Midbrain (tissue), 1 donor: ENCODE results near the gene APAF1.
A peak's percentile ranks its signal among the peaks of the same experiment; 100 is the strongest.
"Not testable (repeated sequence)": the region's sequence is repeated elsewhere in the genome, so short reads cannot be mapped to it uniquely, and the experiment has no call there.

ENCODE experiments used
- DNase-seq: peaks from one replicate; lab custom pipeline; 2025; lab: John Stamatoyannopoulos, UW

APAF1 gene, protein sequence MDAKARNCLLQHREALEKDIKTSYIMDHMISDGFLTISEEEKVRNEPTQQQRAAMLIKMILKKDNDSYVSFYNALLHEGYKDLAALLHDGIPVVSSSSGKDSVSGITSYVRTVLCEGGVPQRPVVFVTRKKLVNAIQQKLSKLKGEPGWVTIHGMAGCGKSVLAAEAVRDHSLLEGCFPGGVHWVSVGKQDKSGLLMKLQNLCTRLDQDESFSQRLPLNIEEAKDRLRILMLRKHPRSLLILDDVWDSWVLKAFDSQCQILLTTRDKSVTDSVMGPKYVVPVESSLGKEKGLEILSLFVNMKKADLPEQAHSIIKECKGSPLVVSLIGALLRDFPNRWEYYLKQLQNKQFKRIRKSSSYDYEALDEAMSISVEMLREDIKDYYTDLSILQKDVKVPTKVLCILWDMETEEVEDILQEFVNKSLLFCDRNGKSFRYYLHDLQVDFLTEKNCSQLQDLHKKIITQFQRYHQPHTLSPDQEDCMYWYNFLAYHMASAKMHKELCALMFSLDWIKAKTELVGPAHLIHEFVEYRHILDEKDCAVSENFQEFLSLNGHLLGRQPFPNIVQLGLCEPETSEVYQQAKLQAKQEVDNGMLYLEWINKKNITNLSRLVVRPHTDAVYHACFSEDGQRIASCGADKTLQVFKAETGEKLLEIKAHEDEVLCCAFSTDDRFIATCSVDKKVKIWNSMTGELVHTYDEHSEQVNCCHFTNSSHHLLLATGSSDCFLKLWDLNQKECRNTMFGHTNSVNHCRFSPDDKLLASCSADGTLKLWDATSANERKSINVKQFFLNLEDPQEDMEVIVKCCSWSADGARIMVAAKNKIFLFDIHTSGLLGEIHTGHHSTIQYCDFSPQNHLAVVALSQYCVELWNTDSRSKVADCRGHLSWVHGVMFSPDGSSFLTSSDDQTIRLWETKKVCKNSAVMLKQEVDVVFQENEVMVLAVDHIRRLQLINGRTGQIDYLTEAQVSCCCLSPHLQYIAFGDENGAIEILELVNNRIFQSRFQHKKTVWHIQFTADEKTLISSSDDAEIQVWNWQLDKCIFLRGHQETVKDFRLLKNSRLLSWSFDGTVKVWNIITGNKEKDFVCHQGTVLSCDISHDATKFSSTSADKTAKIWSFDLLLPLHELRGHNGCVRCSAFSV (N-terminal part only)

GRCh38 chr12:98644712-98645571 lies at the start of gene APAF1, which contains the start of gene IKBIP:
Gene APAF1 (plus strand): TSS chr12:98645290. CDS start chr12:98648360, 3,070 bp downstream.
Gene IKBIP (minus strand): TSS chr12:98644788. CDS start chr12:98644701, 87 bp downstream.
- DNase-seq, result peak; percentile 95

DNA sequence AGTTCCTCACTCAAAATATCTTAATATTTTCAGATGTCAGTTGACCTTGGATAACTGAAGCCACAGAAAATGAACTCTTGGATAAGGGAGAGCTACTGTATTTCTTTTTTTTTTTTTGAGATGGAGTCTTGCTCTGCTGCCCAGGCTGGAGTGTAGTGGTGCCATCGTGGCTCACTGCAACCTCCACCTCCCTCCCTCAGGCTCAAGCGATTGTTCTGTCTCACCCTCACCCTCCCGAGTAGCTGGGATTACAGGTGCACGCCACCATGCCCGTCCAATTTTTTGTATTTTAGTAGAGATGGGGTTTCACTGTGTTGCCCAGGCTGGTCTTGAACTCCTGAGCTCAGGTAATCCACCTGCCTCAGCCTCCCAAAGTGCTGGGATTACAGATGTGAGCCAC lies 47.8 kb upstream of the APAF1 start:
- not testable (repeated sequence) for DNase-seq

GRCh38 chr12:98601924-98602323 lies 43.2 kb upstream of the APAF1 start:
- DNase-seq, result no peak

GRCh38 chr12:98606359-98606988 lies 38.6 kb upstream of the APAF1 start:
- no peak for DNase-seq

DNA sequence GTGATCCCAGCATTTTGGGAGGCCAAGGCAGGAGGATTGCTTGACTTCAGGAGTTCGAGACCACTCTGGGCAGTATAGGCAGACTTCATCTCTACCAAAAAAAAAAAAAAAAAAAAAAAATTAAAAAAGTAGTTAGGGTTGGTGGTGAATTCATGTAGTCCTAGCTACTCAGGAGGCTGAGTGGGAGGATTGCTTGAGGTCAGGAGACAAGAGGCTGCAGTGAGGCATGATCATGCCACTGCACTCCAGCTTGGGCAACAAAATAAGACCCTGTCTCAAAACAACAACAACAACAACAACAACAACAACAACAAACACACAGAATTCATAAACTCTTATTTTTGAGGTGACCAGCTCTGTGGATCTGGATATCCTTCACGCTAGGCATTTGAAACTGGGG lies 34.5 kb upstream of the APAF1 start:
- no peak for DNase-seq

- DNase-seq, result no peak
Measured at GRCh38 chr12:98612696-98613334, 32.3 kb upstream of the APAF1 start.

DNA sequence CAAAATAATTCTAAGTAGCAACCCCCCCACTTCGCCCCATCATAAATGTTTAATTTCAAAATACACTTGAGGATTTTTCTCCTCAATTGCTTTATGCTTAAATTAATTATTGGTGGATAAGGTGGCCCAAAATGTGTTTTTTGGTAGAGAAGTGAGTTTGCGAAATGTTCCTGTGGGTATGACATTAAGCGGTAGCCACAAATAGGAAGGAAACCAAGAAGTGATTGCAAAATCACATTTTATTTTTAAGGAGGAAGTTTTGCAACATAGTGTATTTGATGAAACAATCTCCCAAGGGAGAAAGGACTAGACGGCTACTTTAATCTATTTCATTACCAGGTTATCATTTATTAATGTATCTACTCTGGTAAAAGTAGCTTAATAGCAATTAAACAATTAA lies 26.1 kb upstream of the APAF1 start:
- peak; percentile 5 for DNase-seq

- DNase-seq, result no peak
Measured at GRCh38 chr12:98635657-98636323, 9.3 kb upstream of the APAF1 start.

DNA sequence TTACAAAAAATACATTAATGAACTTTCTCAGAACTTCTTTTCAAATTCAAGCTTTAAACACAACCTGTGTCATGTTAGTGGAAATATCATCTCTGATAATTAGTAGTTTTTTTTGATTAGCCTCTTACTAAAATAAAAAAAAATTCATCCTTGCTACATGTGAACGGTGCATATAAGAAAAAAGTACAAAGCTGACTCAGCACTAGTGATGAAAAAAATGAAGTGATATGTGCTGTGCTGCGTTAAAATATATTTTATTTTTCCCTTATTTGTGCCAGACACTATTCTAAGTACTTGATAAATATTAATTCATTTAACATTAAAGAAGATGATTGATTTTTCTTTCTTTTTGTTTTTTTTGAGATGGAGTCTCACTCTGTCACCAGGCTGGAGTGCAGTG lies 8.0 kb upstream of the APAF1 start:
- DNase-seq, result no peak

- no peak for DNase-seq
Measured at GRCh38 chr12:98638009-98638408, 7.1 kb upstream of the APAF1 start.

GRCh38 chr12:98639491-98639890 lies 5.6 kb upstream of the APAF1 start:
- DNase-seq, result no peak

DNA sequence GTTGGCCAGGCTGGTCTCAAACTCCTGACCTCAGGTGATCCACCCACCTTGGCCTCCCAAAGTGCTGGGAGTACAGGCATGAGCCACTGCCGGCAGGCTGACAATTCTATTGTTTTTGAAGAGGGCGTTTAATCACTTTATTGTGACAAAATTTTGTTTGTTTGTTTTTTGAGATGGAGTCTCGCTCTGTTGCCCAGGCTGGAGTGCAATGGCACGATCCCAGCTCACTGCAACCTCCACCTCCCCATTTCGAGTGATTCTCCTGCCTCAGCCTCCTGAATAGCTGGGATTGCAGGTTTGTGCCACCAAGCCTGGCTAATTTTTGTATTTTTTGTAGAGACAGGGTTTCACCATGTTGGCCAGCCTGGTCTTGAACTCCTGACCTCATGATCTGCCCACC lies 2.3 kb upstream of the APAF1 start:
- DNase-seq, result not testable (repeated sequence)

DNA sequence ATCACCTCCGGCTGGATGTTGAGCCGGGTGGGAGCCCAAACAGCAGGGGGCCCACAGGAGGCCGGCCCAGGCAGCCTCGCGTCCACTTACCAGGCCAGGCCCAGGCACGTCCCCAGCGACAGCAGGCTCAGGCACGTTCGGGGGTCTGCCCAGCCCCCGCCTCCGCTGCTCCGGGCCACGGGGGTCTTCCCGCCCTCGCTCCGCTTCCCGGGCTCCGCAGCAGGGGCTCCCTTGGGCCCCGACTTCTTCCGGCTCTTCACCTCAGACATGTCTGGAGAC lies 718 bp upstream of the APAF1 start:
- no peak for DNase-seq

- no peak for DNase-seq
Measured at GRCh38 chr12:98645572-98646067, 530 bp downstream of the APAF1 start.

DNA sequence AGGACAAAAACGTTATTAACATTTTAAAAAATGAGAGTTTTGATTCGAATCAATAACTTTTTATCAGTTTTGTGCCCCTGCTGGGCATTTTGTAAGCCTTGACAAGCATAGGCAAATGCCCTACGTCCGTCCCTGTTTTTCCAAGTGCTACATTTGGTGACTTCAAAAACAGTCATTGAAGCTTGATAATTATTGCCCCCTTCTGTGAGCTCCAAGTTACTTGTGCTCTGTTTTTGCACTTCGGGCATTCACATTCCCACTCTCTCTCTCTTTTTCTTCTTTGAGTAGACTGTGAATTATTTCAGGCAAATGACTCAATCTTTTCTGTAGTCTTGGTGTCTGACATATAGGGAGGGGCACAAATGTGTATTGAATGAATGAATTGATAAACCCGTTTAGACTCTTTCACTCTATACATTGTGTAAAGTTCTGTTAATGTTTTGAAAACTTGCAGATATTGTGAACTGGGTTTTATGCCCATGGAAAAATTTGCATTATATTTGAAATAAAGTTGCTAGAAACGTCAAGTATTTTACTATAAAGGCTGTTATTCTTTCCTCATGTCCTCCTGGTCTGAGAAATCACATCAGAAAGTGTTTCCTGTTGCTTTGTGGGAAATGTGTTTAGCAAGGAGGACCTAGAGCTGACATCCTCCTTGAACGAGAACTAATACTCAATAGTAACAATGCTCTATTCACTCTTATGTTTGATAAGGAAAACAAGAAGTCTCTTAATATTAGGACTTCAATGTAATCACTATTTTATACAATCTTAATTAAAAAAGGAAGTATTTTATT lies 1.4 kb downstream of the APAF1 start:
- no peak for DNase-seq

DNA sequence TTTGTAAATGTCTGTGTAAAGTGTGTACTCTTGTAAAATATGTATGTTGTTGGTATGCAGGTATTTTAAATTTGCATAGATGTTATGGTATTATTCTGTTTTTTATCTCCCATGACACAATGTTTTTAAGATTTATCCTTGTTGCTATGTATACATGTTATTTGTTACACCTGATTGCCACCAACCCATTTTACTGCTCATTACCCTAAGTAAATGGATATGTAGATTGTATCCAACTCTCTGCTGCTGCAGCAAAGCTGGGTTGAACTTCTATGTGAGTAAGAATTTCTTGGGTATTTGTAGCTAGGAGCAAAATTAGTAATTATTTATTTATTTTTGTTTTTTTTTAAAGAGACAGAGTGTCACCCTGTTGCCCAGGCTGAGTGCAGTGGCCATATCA lies 6.2 kb downstream of the APAF1 start:
- no peak for DNase-seq

DNA sequence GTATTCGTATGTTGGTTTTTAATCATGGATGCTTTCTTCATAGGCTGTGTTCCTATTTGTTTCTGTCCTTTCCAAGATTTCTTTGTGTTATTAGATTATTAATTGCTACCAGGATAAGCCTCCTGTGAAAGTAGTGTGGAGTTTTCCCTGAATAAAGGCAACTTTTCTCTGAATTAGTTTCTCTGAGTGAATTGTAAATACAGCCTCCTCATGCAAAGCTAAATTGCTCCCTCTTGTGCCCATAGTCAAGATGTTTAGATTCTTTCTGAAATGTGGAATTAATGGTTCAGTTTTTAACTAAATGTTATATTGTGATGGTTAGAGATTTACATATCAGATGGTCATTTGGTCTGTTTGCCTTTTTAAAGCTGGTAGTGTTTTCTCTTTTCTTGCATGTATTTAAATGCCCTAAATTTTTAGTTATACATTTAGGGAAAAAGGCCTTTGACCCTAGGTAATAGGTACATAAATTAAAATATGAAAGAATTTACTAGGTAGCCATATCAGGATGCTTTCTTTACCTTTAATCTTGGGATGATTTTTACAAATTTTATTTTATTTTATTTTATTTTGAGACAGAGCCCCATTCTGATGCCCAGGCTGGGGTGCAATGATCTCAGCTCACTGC lies 8.9 kb downstream of the APAF1 start:
- DNase-seq, result peak; percentile 24

DNA sequence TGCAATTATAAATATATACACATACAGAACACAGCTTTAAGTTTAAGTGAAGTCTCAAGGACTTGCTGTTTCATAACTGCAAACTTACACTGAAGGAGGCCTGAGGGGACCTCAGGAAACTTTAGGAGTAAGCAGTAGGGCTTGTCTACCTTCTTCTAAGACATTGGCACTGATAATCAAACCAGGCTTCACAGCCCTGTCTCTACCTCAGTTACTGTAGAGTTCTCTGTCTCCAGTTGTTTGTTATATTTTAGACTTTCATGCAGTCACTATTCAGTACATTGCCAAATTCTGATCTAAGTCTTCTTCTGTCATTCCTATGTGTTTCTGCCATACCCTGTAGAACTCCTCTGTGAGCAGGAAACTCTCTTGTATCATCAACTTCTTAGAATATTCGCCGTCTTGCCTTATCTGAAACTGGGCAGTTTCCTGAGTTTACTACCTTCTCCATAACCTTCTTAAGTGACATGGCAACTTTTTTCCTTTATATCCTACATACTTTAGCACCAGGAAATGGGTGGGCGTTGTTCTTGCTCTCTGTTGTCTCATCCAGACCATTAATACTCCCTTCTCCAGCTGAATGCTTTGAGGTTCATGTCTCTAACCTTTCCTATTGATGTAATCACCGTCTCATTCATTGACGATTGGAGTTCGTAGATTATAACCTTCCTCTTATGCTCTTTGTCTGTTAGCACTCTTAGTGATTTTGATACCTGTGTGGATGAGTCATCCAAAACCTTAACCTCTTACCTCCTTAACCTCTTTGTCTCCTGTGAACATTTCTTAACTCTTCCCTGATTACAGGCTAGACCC lies 11.4 kb downstream of the APAF1 start:
- DNase-seq, result no peak
